GM12872 (cell line): ENCODE measurements around the gene AUTS2.

Source experiments
- TF ChIP-seq, protein P1 (sequence below): IDR thresholded peaks from 3 replicates; pipeline ENCODE4 v1.5.1; 2011; ENCODE audit warnings: low read depth, mild to moderate bottlenecking, low read length, moderate library complexity; ENCODE audit not compliant: insufficient read depth

The AUTS2 gene

DNA sequence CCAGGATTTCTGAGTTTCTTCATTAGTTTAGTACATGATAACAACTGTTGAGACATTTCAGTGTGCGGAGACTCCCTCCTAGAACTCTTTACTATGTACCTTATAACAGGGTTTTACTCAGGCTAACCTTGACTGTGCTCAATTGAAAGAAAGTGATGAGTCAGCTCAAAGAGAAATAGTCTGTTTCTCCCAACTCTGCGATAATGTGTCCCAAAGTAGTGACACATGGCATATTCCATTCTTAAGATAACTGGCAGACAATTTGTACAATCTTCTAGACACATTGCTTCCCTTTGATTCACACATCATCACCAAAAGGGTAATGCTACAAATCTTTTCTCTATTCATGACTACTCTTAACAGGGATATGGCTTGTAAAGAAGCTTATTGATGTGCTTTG lies 645.2 kb downstream of the AUTS2 start:
- TF ChIP-seq, protein P1, sequence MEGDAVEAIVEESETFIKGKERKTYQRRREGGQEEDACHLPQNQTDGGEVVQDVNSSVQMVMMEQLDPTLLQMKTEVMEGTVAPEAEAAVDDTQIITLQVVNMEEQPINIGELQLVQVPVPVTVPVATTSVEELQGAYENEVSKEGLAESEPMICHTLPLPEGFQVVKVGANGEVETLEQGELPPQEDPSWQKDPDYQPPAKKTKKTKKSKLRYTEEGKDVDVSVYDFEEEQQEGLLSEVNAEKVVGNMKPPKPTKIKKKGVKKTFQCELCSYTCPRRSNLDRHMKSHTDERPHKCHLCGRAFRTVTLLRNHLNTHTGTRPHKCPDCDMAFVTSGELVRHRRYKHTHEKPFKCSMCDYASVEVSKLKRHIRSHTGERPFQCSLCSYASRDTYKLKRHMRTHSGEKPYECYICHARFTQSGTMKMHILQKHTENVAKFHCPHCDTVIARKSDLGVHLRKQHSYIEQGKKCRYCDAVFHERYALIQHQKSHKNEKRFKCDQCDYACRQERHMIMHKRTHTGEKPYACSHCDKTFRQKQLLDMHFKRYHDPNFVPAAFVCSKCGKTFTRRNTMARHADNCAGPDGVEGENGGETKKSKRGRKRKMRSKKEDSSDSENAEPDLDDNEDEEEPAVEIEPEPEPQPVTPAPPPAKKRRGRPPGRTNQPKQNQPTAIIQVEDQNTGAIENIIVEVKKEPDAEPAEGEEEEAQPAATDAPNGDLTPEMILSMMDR = no peak

DNA sequence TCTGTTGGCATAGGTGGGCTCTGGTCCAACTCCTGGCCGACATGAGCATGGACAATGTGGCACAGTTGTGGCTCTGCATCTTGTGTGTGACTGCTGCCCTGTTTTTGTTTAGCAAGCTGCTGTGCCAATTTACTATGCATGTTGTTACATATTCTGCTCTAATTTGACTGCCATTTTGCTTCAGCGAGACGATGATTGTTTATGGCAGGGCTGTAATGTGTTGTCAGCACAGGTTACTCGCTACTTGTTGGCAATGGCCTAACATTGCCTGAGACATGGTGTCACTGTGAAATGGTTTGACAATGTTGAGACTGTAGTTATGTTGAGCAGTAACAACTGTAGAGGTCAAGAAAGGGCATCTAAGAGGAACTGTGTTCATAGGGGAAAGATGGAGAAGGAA lies 659.6 kb downstream of the AUTS2 start:
- TF ChIP-seq, protein P1 = no peak

DNA sequence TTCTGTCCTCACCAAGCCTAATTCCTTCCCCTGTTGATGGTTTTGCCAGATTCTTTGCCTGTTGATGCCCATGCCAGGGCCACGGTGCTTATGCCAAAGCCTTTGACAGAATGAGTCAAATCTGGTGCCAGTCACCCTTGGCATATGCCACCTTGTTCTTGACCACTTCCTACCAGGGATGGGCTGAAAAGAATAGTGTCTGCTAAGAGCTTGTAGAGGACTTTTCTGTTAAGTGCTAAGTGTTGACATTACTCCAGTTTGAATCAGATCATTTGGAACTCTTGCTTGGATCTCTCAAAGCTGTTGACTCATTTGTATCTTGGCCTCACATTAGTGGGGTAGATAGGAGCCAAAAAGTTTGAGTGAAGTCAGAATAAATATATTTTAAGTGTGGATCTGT lies 661.2 kb downstream of the AUTS2 start:
- TF ChIP-seq, protein P1 = no peak

DNA sequence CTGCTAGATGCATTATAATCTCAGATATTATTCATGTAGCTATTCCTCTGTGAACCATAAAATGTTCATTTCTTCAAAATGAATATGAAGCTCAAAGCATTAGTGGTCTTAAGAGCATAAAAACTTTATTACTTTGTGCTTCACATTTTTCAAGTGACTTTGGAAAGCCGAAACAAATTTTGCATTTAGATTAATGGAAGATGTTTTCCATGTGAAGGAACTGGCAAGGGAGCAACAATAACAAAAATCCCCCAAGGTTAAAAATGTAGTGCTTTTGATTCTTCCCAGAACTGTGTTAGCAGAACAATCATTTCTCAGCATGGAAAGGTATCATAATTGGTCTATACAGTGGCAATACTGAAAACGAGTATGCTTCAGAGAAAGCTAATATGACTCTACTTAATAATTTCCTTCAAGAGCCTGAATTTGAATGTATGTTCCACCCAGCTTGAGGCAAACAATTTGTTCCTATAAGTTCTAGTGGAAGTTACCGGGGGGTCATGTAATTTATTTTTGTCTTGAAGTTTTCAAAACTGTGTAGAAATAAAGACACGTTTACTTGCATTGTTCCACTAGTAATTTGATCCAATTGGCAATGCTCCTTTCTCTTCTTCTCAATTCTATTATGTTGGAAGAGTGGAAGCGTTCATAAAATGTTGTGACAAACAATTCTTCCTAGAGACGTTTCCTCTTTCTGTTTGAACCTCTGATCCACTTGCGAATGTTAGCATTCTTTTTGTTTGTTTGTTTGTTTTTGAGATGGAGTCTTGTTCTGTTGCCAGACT lies 665.4 kb downstream of the AUTS2 start:
- TF ChIP-seq, protein P1 = no peak

DNA sequence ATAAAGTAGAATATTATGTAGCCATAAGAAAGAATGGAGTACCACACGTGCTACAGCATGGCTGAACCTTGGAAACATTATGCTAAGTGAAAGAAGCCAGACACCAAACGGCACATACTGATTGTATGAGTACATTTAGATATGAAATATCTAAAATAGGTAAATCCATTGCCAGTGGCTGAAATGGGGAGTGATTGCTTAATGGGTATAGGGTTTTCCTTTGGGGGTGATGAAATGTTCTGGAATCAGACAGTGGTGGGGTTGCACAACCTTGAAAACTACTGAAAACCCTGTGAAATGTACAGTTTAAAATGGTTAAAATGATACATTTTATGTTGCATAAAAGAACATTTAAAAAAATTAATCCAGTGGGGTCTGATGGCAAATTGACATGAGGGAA lies 667.9 kb downstream of the AUTS2 start:
- TF ChIP-seq, protein P1 = no peak

DNA sequence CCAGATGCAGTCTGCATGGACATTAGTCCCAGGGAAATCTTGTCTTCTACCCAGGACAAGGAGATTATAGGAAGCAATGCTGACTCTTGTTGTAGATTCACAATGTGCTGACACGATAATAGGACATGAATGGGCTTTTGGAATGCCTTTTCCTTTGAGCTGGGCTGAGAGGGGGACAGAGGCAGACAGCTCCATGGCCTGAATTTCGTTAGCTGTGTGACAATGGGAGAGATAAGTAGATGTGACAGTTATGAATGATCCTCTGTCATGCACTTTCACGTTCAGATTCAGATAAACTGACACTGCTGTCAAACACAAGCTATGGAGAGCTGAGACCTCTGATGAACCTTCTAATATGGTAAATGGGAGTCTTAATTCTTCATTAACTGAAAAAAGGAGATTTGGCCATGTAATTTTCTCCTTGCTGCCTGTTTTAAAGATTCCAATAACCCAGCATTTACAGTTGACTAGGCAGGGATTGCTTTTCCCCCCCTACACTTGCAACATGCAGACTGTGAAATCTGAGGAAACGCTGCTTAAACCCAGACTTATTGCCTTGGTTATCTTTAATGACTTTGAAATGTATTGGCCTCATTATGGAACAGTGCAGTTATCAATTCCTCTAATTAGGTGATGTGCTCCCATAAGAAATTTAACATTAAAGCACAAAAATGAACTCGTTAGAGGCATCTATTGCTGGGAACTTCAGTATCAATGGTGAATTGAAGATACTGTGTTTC lies 669.3 kb downstream of the AUTS2 start:
- TF ChIP-seq, protein P1 = no peak

DNA sequence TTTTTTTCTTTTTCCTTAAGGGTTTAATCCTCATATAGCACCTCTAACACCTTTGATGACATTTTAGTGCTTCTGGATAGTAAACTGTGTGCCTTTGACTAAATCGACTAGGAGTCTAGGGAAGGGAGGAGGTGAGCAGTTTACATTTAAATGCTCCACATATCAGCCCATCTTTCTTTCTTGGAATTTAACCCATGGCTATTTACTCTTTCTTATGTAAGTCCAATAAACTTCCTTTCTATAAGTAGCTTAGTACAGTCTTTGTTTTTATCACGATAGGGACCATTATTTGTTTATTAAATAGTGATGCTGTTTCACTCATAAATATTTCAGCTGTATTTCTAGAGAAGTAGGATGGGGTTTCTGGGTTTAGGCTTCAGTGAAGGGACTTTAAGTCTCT lies 669.9 kb downstream of the AUTS2 start:
- TF ChIP-seq, protein P1 = no peak
